GM12874 (cell line): ENCODE results near the gene APOBEC3H.

Experiments
- CTCF ChIP-seq: IDR thresholded peaks from 2 replicates; pipeline ENCODE4 v1.5.1; 2011; ENCODE audit warnings: low read depth, mild to moderate bottlenecking, control low read depth, low read length, moderate library complexity; ENCODE audit not compliant: insufficient read depth

APOBEC3H gene

DNA sequence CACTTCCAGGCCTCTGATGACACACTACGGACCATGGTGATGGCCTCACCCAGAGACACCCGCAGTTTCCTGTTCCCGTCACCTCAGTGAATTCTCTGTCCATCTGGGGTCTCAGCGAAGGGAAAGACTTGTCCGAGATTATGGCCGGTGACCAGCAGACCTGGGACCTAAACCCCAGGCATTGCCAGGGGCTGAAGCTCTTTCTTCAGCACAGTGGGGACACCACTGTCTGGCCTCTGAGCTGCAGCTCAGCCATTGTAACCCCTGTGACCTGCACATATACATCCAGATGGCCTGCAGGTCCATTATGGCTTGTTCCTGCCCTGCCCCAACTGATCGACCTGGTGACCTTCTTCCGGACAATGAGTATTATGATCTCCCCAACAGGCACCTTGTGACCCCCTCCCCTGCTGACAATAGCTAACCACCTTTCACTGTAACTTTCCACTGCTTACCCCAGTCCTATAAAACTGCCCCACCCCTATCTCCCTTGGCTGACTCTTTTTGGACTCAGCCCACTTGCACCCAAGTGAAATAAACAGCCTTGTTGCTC is 33.2 kb downstream of the APOBEC3H start:
- TF ChIP-seq CTCF = no peak

GRCh38 chr22:39130892-39131855 is 34.1 kb downstream of the APOBEC3H start:
- TF ChIP-seq CTCF = no peak

DNA sequence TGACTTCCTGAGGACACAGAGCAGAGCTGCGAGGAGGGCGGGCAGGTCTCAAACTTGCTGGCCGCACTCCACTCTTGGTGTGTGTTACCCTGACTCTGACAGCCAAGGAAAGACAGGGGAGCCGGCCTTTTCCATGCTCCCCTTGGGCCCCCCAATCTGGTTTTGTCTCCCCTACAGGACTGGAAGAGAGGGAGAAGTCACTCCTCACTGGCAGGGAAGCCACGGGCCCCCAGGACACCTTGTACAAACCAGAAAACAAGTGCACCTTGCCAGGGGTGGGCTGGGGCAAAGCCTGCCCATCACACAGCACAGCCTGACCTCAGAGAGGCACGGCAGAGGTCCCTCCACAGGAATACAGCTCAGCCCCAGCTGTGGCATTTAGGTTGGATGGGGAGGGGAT is 35.2 kb downstream of the APOBEC3H start:
- no peak for TF ChIP-seq CTCF

DNA sequence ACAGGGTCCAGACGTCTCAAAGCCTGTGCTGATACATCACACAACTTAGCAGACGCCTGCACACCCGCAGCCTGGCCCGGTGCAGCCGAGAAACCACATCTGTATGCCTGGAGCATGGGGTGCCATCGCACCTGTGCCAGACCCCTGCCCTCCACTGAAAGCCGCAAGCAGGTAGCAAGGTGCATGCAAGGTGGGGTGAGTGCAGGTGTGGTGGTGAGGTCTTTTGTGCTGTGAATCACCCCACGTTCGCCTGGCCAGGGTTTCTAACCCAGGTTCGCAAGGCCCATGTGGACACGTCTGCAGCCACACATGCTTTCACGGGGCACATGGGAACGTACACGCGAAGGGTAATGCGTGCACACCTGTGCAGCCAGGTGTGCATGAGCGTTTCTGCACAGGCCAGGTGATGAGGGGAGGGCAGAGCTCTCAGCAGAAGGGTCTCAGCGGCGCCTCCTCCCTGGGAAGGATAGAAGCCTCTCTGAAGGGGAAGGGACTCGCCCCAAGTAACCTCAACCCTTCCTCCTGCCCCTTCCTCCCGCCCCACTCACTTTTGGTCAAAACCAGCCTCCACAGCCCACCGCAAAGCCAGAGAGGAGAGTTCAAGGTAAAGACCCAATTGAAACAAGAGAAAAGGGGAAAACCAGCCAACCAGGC is 36.0 kb downstream of the APOBEC3H start:
- no peak for TF ChIP-seq CTCF

DNA sequence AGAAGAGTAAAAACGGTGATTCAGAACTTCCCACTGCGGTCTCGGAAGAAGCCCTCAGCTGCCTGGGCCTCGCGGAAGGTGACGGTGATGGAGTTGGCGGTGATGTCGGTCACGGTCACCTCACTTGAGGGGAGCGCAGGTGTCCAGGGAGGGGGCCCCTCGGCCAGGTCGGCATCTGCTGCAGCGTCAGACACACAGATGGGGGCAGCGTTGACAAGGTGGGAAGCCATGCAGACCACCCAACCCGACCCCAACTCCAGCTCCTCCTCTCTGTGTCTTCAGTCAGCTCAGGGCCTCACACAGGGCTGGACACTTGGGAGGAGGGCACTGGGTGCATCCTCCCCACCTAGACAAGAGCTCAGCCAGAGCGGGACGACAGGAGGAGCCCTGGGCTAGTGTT is 36.8 kb downstream of the APOBEC3H start:
- no peak for TF ChIP-seq CTCF

DNA sequence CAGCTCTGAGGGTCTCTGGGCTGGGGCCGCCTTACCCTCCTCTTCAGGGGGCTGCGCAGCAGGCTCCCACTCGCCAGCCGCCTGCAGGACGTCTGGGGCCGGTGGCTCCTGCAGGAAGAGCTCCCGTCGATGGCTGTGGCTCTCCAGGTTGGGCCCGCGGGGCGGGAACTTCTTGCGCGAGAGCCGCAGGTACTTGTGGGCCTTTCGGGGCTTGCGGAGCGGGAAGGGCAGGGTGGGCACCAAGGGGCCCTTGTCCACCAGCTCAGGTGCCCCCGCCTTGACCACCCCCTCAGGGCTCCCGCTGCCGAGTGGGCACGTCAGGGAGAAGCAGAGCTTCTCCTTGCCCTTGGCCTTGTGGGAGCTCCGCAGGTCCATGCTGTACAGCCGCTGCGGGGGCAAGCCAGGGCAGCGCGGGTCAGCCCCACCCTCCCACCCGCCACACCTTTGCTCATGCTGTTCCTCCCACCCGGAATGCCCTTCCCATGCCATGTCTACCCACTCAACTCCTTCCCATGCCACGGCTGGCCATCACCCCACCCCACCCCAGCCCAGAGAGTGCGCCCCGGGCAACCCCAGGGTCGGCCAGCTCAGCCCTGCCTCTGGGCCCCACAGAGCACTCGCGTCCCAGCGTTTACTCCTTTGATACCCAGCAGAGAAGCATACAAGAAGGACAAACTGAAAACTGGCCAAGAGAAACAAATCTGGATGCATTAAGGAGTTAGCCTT is 37.5 kb downstream of the APOBEC3H start:
- TF ChIP-seq CTCF = no peak
